ENCODE data around the gene PKD1.

DNA sequence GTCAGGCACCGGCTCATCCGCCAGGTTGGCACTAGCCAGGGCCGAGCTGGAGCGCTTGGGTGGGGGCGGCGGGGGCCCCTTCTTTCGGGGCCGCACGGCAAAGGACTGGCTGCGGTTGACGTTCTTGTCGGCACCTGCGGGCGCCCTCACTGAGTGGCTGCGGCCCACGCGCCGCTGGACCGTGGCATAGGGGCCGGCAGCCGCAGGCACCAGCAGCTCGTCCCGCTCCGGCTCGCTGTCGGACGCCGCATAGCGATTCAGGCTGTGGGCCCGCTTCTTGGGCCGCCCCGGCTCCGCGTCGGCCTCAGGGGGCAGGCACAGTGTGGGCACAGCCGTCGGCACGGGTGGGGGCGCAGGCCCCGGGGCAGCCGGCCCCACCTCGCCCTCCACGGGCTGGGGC lies 44.8 kb upstream of the PKD1 start:
- no peak for TF ChIP-seq POLR2A (IDR thresholded peaks at IDR 0.05; ENCODE audit: low read length)
- no peak for TF ChIP-seq GATA1 (IDR thresholded peaks at IDR 0.05; ENCODE audit: low read depth, low read length)
